WTC11 (cell line): ENCODE results near the gene ZNF20. TPM values are rescaled to one million over a fixed set of nuclear protein-coding genes. Genes with fewer than 3 reads are reported as not detected.
A peak's percentile ranks its signal among the peaks of the same experiment; 100 is the strongest.

Experiments
- AFF4 ChIP-seq: sonication (generic); formaldehyde crosslinking; IDR thresholded peaks from 2 replicates; pipeline ENCODE4 v1.8.1; 2023; ENCODE audit warnings: mild to moderate bottlenecking, missing genetic modification reagents, borderline replicate concordance
- ARID4B ChIP-seq: sonication (generic); formaldehyde crosslinking; IDR thresholded peaks from 2 replicates; pipeline ENCODE4 v1.8.0; 2023; ENCODE audit warnings: missing genetic modification reagents, mild to moderate bottlenecking, borderline replicate concordance
- CREB1 ChIP-seq: sonication (generic); formaldehyde crosslinking; IDR thresholded peaks from 2 replicates; pipeline ENCODE4 v1.8.0; 2023; ENCODE audit warnings: mild to moderate bottlenecking, missing genetic modification reagents
- E2F4 ChIP-seq: sonication (generic); formaldehyde crosslinking; IDR thresholded peaks from 2 replicates; pipeline ENCODE4 v1.8.1; 2022; ENCODE audit warnings: low read depth, mild to moderate bottlenecking, moderate library complexity, missing genetic modification reagents, borderline replicate concordance
- FOXJ3 ChIP-seq: sonication (generic); formaldehyde crosslinking; IDR thresholded peaks from 2 replicates; pipeline ENCODE4 v1.9.0; 2021; ENCODE audit warnings: missing genetic modification reagents, mild to moderate bottlenecking, borderline replicate concordance
- IRF2 ChIP-seq: sonication (generic); formaldehyde crosslinking; IDR thresholded peaks from 2 replicates; pipeline ENCODE4 v1.8.0; 2022; ENCODE audit warnings: low read depth, missing genetic modification reagents, borderline replicate concordance
- JAZF1 ChIP-seq: fragments of 250-450 bp; sonication (Bioruptor Pico); IDR thresholded peaks from 2 replicates; pipeline ENCODE4 v1.9.0; 2021; ENCODE audit warnings: moderate library complexity, mild to moderate bottlenecking, inconsistent platforms
- JUN ChIP-seq: sonication (generic); formaldehyde crosslinking; IDR thresholded peaks from 2 replicates; pipeline ENCODE4 v1.8.0; 2023; ENCODE audit warnings: mild to moderate bottlenecking, missing genetic modification reagents
- NR3C1 ChIP-seq: sonication (generic); formaldehyde crosslinking; conservative IDR thresholded peaks from 2 replicates; pipeline ENCODE4 v1.8.1; 2023; ENCODE audit warnings: low read depth, mild to moderate bottlenecking, missing genetic modification reagents
- STAT6 ChIP-seq: sonication (generic); formaldehyde crosslinking; conservative IDR thresholded peaks from 2 replicates; pipeline ENCODE4 v1.8.1; 2023; ENCODE audit warnings: mild to moderate bottlenecking, low read depth, missing genetic modification reagents, moderate library complexity
- ZNF263 ChIP-seq: sonication (generic); formaldehyde crosslinking; IDR thresholded peaks from 2 replicates; pipeline ENCODE4 v1.8.1; 2022; ENCODE audit warnings: low read depth, mild to moderate bottlenecking, moderate library complexity, missing genetic modification reagents
- ZNF416 ChIP-seq: fragments of 250-450 bp; sonication (Bioruptor Pico); IDR thresholded peaks from 2 replicates; pipeline ENCODE4 v1.9.0; 2021; ENCODE audit warnings: mild to moderate bottlenecking, inconsistent platforms
- ZNF423 ChIP-seq: fragments of 250-450 bp; sonication (Bioruptor Pico); IDR thresholded peaks from 2 replicates; pipeline ENCODE4 v2.1.2; 2022; ENCODE audit warnings: mild to moderate bottlenecking, moderate library complexity
- total RNA-seq: library from RNA; stranded (reverse); gene quantifications from 3 replicates; pipeline ENCODE4 v1.2.3, GENCODE V29; 2021
- TF ChIP-seq, protein P1 (sequence below): fragments of 250-450 bp; sonication (Bioruptor Pico); IDR thresholded peaks from 2 replicates; pipeline ENCODE4 v2.1.2; 2022; ENCODE audit warnings: mild to moderate bottlenecking, moderate library complexity
- TF ChIP-seq, protein P2 (sequence below): sonication (generic); formaldehyde crosslinking; conservative IDR thresholded peaks from 2 replicates; pipeline ENCODE4 v1.8.1; 2022; ENCODE audit warnings: mild to moderate bottlenecking, missing genetic modification reagents
- TF ChIP-seq, protein P3 (sequence below): sonication (generic); formaldehyde crosslinking; IDR thresholded peaks from 2 replicates; pipeline ENCODE4 v1.8.1; 2022; ENCODE audit warnings: missing genetic modification reagents, borderline replicate concordance
- TF ChIP-seq, protein P4 (sequence below): sonication (generic); formaldehyde crosslinking; IDR thresholded peaks from 2 replicates; pipeline ENCODE4 v1.8.0; 2022; ENCODE audit warnings: mild to moderate bottlenecking, missing genetic modification reagents
- TF ChIP-seq, protein P5 (sequence below): sonication (generic); formaldehyde crosslinking; IDR thresholded peaks from 2 replicates; pipeline ENCODE4 v1.8.1; 2023; ENCODE audit warnings: mild to moderate bottlenecking, moderate library complexity, missing genetic modification reagents

The ZNF20 gene
- total RNA-seq, 1 experiment from 2014 or later: 7.8 TPM

DNA sequence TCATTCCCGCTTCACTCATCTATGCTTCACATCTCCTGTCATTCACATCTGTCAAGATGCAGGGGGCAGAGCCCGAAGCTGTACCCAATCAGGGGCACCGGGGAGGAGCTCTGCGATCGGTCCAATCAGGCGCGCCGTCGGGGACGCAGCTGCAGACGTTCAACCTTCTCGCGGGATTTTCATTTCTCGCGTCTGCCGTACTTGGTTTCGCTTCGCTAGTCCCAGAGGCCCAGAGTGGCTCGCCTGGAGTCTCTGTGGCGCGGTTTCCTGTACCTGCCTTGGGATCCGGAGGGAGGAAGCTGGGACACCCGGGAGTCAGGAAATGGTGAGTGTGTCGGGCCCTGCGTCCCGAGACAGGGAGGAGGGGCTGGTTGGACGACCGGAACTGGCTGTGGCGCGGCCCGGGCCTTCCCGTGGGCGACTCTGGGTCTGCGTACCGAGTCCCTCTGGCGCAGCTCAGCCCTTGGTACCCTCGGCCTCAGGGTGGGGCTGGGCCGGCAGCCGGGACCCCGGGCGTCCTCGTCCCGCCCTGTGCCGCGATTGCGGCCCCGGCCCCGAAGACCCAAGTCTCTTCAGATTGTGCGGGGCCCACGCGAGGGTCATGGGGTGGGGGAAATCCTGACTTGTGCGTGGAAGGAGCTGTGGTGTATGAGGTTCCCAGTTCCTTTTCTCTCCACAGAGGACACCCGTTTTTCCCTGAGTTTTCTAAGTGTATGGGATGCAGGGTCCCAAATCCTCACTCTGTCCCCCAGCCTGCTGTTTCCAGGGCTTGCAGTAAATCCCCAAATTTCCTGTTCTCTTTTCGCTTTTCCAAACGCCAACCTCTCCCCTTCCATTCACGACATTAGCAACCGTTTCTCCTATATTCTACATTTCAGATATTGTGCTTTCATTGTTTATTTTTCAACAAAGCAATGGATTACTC is 23.0 kb upstream of the ZNF20 start, which contains the start of gene ZNF136 (continued):
- TF ChIP-seq ARID4B (CRISPR knock-in tag): no peak
- no peak for TF ChIP-seq CREB1 (CRISPR knock-in tag)
- no peak for TF ChIP-seq JAZF1
- TF ChIP-seq NR3C1: no peak
- TF ChIP-seq ZNF263: no peak
- TF ChIP-seq, protein P1, sequence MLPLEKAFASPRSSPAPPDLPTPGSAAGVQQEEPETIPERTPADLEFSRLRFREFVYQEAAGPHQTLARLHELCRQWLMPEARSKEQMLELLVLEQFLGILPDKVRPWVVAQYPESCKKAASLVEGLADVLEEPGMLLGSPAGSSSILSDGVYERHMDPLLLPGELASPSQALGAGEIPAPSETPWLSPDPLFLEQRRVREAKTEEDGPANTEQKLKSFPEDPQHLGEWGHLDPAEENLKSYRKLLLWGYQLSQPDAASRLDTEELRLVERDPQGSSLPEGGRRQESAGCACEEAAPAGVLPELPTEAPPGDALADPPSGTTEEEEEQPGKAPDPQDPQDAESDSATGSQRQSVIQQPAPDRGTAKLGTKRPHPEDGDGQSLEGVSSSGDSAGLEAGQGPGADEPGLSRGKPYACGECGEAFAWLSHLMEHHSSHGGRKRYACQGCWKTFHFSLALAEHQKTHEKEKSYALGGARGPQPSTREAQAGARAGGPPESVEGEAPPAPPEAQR (CRISPR knock-in tag): no peak
- peak; percentile 79; the same call in 1 of the 2 replicates for TF ChIP-seq JUN (CRISPR knock-in tag)
- 0 out of 2 replicates have a peak, but pooled peaks have one; percentile 32 for TF ChIP-seq ZNF416 (CRISPR knock-in tag)
- TF ChIP-seq FOXJ3 (CRISPR knock-in tag): no peak
- no peak for TF ChIP-seq ZNF423 (CRISPR knock-in tag)
- TF ChIP-seq, protein P2, sequence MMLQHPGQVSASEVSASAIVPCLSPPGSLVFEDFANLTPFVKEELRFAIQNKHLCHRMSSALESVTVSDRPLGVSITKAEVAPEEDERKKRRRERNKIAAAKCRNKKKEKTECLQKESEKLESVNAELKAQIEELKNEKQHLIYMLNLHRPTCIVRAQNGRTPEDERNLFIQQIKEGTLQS (CRISPR knock-in tag): no peak
- TF ChIP-seq, protein P3, sequence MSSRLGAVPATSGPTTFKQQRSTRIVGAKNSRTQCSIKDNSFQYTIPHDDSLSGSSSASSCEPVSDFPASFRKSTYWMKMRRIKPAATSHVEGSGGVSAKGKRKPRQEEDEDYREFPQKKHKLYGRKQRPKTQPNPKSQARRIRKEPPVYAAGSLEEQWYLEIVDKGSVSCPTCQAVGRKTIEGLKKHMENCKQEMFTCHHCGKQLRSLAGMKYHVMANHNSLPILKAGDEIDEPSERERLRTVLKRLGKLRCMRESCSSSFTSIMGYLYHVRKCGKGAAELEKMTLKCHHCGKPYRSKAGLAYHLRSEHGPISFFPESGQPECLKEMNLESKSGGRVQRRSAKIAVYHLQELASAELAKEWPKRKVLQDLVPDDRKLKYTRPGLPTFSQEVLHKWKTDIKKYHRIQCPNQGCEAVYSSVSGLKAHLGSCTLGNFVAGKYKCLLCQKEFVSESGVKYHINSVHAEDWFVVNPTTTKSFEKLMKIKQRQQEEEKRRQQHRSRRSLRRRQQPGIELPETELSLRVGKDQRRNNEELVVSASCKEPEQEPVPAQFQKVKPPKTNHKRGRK: no peak
- no peak for TF ChIP-seq IRF2 (CRISPR knock-in tag)
- TF ChIP-seq, protein P4, sequence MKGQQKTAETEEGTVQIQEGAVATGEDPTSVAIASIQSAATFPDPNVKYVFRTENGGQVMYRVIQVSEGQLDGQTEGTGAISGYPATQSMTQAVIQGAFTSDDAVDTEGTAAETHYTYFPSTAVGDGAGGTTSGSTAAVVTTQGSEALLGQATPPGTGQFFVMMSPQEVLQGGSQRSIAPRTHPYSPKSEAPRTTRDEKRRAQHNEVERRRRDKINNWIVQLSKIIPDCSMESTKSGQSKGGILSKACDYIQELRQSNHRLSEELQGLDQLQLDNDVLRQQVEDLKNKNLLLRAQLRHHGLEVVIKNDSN (CRISPR knock-in tag): no peak
- no peak for TF ChIP-seq AFF4
- TF ChIP-seq, protein P5, sequence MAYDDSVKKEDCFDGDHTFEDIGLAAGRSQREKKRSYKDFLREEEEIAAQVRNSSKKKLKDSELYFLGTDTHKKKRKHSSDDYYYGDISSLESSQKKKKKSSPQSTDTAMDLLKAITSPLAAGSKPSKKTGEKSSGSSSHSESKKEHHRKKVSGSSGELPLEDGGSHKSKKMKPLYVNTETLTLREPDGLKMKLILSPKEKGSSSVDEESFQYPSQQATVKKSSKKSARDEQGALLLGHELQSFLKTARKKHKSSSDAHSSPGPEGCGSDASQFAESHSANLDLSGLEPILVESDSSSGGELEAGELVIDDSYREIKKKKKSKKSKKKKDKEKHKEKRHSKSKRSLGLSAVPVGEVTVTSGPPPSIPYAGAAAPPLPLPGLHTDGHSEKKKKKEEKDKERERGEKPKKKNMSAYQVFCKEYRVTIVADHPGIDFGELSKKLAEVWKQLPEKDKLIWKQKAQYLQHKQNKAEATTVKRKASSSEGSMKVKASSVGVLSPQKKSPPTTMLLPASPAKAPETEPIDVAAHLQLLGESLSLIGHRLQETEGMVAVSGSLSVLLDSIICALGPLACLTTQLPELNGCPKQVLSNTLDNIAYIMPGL: peak; percentile 31; the same call in 1 of the 2 replicates
- TF ChIP-seq E2F4 (CRISPR knock-in tag): no peak
- TF ChIP-seq STAT6 (CRISPR knock-in tag): no peak
